Measurements from ENCODE around the gene CRABP2.

- no peak for TF ChIP-seq CTCF (IDR thresholded peaks at IDR 0.05; ENCODE audit: borderline replicate concordance, extremely low read depth, low read length, poor library complexity, severe bottlenecking)
- no peak for TF ChIP-seq EZH2 (IDR thresholded peaks at IDR 0.05; ENCODE audit: borderline replicate concordance, low read depth, low read length, severe bottlenecking)
These were observed 42.7 kb downstream of the CRABP2 start for GRCh38 chr1:156662800-156663055.
